ENCODE results near the gene TBCD. TPM values are rescaled to one million over a fixed set of nuclear protein-coding genes. Genes with fewer than 3 reads are reported as not detected.

The TBCD gene
- polyA plus RNA-seq, 3 donors = 62.9 to 91.6 (median 74.2) TPM

- no peak for DNase-seq (ENCODE audit: extremely low read depth in 1 of 11, low read depth in 9 of 11, low spot score in 4 of 11)
Measured at GRCh38 chr17:82884970-82885353, 133.1 kb downstream of the TBCD start.

- no peak for DNase-seq (ENCODE audit: extremely low read depth in 1 of 11, low read depth in 9 of 11, low spot score in 4 of 11)
Measured at GRCh38 chr17:82887255-82888164, 135.6 kb downstream of the TBCD start.

- no peak for DNase-seq (ENCODE audit: extremely low read depth in 1 of 11, low read depth in 9 of 11, low spot score in 4 of 11)
Measured at GRCh38 chr17:82888583-82889495, 137.0 kb downstream of the TBCD start.

GRCh38 chr17:82889496-82890338 lies 137.9 kb downstream of the TBCD start:
- DNase-seq (ENCODE audit: extremely low read depth in 1 of 11, low read depth in 9 of 11, low spot score in 4 of 11) = no peak

- no peak for DNase-seq (ENCODE audit: extremely low read depth in 1 of 11, low read depth in 9 of 11, low spot score in 4 of 11)
Measured at GRCh38 chr17:82890339-82890730, 138.5 kb downstream of the TBCD start.

- no peak for DNase-seq (ENCODE audit: extremely low read depth in 1 of 11, low read depth in 9 of 11, low spot score in 4 of 11)
Measured at GRCh38 chr17:82890926-82891678, 139.2 kb downstream of the TBCD start.

GRCh38 chr17:82891911-82892310 lies 140.0 kb downstream of the TBCD start:
- DNase-seq (ENCODE audit: extremely low read depth in 1 of 11, low read depth in 9 of 11, low spot score in 4 of 11) = no peak

GRCh38 chr17:82892899-82893565 lies 141.2 kb downstream of the TBCD start:
- DNase-seq (ENCODE audit: extremely low read depth in 1 of 11, low read depth in 9 of 11, low spot score in 4 of 11) = peak in 3 of 11 donors; percentile 42 to 51 (median 50)

- no peak for DNase-seq (ENCODE audit: extremely low read depth in 1 of 11, low read depth in 9 of 11, low spot score in 4 of 11)
Measured at GRCh38 chr17:82893779-82894178, 141.9 kb downstream of the TBCD start.

- DNase-seq (ENCODE audit: extremely low read depth in 1 of 11, low read depth in 9 of 11, low spot score in 4 of 11) = no peak
Measured at GRCh38 chr17:82894389-82894788, 142.5 kb downstream of the TBCD start.

GRCh38 chr17:82895087-82895486 lies 143.2 kb downstream of the TBCD start:
- no peak for DNase-seq (ENCODE audit: extremely low read depth in 1 of 11, low read depth in 9 of 11, low spot score in 4 of 11)

GRCh38 chr17:82896071-82897000 lies 144.5 kb downstream of the TBCD start:
- no peak for DNase-seq (ENCODE audit: extremely low read depth in 1 of 11, low read depth in 9 of 11, low spot score in 4 of 11)

- DNase-seq (ENCODE audit: extremely low read depth in 1 of 11, low read depth in 9 of 11, low spot score in 4 of 11) = no peak
Measured at GRCh38 chr17:82897514-82898249, 145.8 kb downstream of the TBCD start.

- no peak for DNase-seq (ENCODE audit: extremely low read depth in 1 of 11, low read depth in 9 of 11, low spot score in 4 of 11)
Measured at GRCh38 chr17:82898976-82899514, 147.2 kb downstream of the TBCD start.

GRCh38 chr17:82899941-82900340 lies 148.1 kb downstream of the TBCD start:
- no peak for DNase-seq (ENCODE audit: extremely low read depth in 1 of 11, low read depth in 9 of 11, low spot score in 4 of 11)

- no peak for DNase-seq (ENCODE audit: extremely low read depth in 1 of 11, low read depth in 9 of 11, low spot score in 4 of 11)
Measured at GRCh38 chr17:82900741-82901140, 148.9 kb downstream of the TBCD start.

Measured in renal cortex interstitium (tissue), 11 donors.